ENCODE measurements around the gene CELF4.
"Not testable (repeated sequence)": the region's sequence is repeated elsewhere in the genome, so short reads cannot be mapped to it uniquely, and the experiment has no call there.

Gene CELF4

DNA sequence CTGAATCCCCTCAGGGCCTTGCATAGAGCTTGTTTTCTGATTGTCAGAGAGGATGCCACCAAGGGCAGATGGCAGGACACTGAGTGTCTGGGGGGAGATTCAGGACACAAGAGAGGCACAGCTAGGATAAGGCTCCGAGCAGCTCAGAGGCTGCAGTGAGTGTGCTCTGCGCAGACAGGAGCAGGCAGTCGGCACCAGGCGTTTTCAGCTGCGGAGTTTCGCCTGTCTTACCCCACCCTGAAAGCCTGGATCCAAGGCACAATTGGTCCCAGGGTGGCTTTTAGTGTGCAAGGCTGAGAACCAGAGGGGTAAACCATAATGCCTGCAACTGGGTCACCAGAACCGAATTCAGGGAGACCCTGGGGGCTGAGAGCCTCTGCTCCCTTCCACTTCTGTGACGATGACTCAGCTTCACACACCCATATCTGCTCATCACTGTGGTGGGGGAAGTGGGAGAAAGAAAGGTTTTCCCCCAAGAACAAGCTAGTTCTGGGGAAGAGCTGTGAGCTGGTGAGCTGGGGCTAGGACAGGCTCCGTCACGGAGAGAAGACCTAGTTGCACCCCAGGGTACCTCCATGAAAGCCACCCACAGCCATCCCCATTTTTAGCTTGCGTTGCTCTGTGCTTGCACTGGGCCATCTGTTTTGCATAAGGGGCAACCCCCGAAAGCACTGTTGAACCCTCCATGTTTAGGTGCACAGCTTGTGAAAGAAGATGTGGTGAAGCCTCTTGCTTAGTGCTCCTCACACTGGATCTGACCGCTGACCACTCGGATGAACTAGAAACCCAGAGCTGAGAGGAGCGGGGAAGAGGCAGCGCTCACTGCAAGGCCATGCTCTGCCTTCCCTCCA, 173.7 kb downstream of the CELF4 start:
- DNase-seq (ENCODE audit: low read depth), result no peak

DNA sequence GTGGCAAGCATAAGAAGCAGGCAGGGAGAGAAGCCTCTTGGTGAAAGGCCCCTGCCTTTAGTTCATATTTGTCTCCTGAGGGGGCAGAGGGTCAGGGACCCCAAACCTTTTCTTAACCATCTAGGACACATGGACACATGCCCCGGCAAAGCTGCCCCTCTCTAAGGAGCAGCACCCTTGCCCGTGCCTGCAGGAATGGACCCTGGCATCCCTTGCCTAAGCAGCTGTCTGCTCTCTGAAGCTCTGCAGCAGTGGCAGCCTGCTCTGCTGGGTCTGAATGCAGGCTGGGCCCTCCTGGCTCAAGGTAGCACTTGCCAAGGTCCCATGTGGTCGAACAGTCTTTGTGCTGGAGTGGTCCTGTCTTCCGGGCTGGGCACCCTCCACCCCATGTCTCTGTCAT, 174.4 kb downstream of the CELF4 start:
- DNase-seq (ENCODE audit: low read depth), result no peak

GRCh38 chr18:37390687-37391086, 174.9 kb downstream of the CELF4 start:
- no peak for DNase-seq (ENCODE audit: low read depth)

- no peak for DNase-seq (ENCODE audit: low read depth)
These were observed 175.8 kb downstream of the CELF4 start for GRCh38 chr18:37389684-37390368.

DNA sequence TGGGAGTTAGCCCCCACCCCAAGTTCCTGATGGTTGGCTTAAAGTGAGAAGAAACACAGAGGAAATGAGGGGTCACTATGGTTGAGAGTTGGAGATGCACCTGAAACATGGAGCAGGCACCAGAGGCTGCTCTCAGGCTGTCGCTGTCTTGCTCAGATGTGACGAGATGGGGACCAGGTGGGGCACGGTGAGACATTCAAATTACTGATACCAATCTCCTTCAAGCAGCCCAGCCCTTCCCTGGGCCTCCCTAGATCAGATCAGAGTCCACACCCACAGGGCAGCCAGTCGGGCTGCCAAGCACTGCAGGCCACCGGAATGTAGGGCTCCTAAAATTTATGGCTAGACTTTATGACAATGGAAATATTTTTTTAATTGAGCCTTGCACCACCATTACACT, 176.6 kb downstream of the CELF4 start:
- DNase-seq (ENCODE audit: low read depth), result no peak

DNA sequence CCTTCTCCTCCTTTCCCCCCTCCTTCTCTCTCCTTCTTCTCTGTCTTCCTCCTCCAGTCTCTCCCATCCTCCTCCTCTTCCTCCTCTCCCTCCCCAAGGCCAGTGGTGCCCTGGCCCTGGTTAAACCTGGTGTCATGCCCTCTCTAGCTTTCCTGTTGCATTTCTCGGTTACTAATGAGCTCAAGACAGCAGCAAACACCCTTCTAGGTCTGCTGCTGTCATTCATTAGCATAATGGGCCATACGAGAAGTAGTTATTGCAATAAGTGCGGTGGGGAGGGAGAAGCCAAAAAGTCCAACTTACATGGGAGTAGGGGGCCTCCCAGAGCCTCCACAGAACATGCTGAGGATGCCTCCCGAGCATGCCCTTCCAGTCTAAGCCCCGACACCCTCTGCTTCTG, 177.2 kb downstream of the CELF4 start:
- no peak for DNase-seq (ENCODE audit: low read depth)

GRCh38 chr18:37385846-37386778, 179.5 kb downstream of the CELF4 start:
- no peak for DNase-seq (ENCODE audit: low read depth)

GRCh38 chr18:37383846-37384595, 181.6 kb downstream of the CELF4 start:
- no peak for DNase-seq (ENCODE audit: low read depth)

GRCh38 chr18:37383036-37383785, 182.4 kb downstream of the CELF4 start:
- no peak for DNase-seq (ENCODE audit: low read depth)

GRCh38 chr18:37381554-37381953, 184.0 kb downstream of the CELF4 start:
- no peak for DNase-seq (ENCODE audit: low read depth)

DNA sequence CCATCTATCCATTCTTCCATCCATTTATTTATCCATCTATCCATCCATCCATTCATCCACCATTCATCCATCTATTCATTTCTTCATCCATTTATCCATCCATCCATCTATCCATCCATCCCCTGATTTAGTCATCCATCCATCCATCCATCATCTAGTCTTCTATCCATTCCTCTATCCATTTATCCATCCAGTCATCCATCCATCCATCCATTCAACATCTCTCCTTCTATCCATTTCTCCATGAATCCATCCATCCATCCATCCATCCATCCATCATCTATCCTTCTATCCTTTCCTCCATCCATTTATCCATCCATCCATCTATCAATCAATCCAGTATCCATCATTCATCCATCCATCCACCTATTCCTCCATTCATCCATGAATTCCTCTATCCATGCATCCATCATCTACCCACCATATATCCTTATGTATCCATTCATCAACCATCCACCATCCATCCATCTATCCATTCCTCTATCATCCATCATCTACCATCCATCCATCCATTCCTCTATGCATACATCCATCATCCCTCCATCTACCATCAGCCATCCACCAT, 185.0 kb downstream of the CELF4 start:
- no peak for DNase-seq (ENCODE audit: low read depth)

DNA sequence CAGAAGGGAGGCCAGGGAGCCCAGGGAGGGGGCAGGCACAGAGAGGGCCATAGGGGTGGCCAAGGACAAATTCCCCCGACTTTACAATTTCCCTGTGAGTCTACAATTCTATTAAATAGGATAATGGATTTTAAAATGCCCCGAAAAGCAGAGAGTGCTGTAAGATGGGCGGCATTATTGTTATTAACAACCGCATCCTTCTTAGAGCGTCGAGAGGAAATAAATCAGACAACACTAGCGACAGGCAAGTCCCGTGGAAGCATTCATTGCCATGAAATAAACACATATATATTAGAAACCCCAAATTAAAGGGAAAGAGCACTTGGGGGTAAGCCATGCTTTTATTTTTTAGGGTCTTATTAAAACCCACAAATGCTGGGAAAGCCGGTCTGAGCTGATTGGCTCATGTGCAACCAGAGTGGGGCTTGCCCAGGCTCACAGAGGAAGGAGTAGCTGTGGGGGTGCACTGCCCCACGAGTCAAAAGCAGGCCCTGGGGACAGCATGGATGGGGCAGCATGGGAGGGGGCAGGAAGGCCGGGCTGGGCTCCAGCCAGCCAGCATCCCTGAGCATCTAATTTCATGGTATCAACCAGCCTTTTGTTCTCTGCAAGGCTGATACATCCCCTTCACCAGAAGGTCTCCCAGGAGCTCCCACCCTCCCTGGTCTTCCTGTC, 187.1 kb downstream of the CELF4 start:
- no peak for DNase-seq (ENCODE audit: low read depth)

GRCh38 chr18:37375181-37375580, 190.4 kb downstream of the CELF4 start:
- DNase-seq (ENCODE audit: low read depth), result no peak

- no peak for DNase-seq (ENCODE audit: low read depth)
These were observed 197.3 kb downstream of the CELF4 start for GRCh38 chr18:37368110-37368954.

DNA sequence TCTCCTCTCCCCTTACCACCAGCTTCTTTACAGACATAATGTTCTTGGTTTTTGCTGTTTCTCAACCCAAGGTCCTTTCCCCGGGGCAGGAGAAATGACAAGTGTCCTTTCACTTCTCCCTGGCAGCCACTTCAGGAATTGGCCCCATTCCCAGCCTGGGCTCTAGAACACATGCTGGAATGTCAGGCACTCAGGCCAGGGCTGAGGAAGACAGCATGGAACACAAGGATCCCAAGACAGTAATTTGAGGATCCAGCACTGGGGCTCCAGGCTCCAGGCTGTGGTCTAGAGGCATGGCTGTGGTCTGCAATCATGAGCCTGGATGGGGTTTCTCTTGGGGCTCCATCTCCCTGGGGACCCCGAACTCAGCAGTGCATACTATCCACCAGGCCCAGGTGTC, 201.4 kb downstream of the CELF4 start:
- no peak for DNase-seq (ENCODE audit: low read depth)

DNA sequence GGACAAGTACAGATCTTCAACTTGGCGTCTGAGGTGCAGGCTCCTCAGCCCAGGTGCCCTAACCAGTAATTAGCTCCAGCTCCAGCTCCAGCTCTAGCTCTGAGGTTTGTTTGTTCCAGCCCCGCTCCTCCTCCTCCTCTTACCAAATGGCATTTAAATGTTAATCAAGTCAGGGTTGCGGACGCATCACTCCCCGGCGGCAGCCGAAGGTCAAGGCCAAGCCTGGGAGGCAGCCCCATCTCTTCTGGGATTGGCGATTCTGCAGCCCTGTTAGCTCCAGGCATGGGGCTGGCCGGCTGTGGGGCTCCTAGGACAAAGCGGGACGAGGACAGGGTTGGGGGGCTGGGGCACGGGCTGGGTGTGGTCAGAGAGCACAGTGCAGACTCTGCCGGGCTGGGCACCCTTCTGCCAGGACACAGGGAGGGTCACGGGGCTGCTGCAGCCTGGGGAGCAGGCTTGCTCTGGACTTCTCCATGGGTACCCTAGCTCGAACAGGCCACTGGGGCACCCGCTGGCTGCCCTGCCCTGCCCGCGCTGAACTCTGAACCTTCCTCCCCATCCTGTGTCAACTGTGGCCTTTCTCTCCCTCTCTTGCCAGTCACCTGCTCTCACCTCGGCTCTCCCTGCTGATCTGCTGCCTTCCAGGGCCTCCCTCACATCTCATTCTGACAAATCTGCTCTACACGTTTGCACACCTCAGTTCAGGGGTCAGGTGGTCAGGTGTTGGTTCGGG, 203.3 kb downstream of the CELF4 start:
- DNase-seq (ENCODE audit: low read depth), result no peak

DNA sequence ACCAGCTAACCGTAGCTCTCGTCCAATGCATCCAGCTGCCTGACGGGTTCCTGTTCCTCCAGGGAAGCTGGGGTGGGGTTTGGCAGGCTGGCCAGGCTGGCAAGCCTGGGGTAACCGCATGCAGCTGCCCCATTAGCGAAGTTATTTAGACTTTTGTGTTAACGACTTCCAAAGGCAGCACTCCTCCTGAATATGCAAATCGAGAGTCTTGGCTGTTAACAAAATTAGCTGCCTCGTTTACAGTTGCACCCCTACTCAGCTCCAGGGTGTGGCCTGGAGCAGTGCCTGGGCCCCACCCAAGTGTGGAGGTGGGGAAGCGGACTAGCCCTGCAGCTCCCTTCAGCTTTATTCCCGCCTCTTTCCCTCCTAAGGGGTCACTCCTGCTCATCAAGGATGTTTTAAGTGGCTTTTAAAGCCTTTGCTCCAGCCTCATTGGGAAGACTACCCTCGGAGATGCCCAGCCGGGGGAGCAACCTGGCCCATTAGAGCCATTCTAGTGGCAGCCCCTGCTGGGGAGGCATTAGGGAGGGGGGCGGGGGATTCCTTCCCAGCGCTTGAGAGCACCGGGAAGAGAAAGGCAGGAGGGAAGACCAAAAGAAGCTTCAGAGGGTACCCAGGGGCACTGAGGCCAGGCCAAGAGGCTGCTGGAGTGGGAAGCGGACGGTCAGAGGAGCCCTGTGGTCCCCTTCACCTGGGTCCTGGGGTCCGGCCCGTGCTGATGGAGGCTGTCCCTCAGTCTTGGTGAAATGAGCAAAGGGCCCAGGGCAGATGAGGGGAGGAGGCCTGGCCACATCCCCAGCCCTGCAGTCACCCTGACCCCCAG, 204.1 kb downstream of the CELF4 start:
- no peak for DNase-seq (ENCODE audit: low read depth)

- DNase-seq (ENCODE audit: low read depth), result not testable (repeated sequence)
These were observed 207.5 kb downstream of the CELF4 start for GRCh38 chr18:37358061-37358460.
